ENCODE measurements around the gene CEBPZ.

GRCh38 chr2:37201208-37201607, 30.2 kb downstream of the CEBPZ start:
- TF ChIP-seq CTCF (IDR thresholded peaks at IDR 0.05; ENCODE audit: low read depth, low read length) (no peak), MAX (IDR thresholded peaks at IDR 0.05; ENCODE audit: low read depth, low read length) (no peak), POLR2A (IDR thresholded peaks at IDR 0.05; ENCODE audit: extremely low read depth, insufficient read length) (no peak), MYC (IDR thresholded peaks at IDR 0.05; ENCODE audit: low read depth, low read length) (no peak)
